T-helper 2 cell treated with Interferon-gamma antibody and Interleukin-4, amounts not matched to agents 5 μg/mL and 100 μg/mL, for 36 hours (primary cell): ENCODE measurements around the gene ADARB2.
"Not testable (repeated sequence)": the region's sequence is repeated elsewhere in the genome, so short reads cannot be mapped to it uniquely, and the experiment has no call there.

Experiments
- DNase-seq: peaks from one replicate; pipeline ENCODE4 v3.0.0; 2021; ENCODE audit warnings: low spot score
- H3K27ac Mint-ChIP-seq: one replicate; pipeline ENCODE4 v1.8.0; 2021; ENCODE audit warnings: mild to moderate bottlenecking, mixed read lengths
- H3K27me3 Mint-ChIP-seq: one replicate; pipeline ENCODE4 v1.8.0; 2021; ENCODE audit warnings: low read depth, mixed read lengths
- H3K36me3 Mint-ChIP-seq: one replicate; pipeline ENCODE4 v1.8.0; 2021; ENCODE audit warnings: low read depth, mixed read lengths
- H3K4me1 Mint-ChIP-seq: one replicate; pipeline ENCODE4 v1.8.0; 2021; ENCODE audit warnings: low read depth, mixed read lengths
- H3K4me3 Mint-ChIP-seq: one replicate; pipeline ENCODE4 v1.8.0; 2022; ENCODE audit warnings: mild to moderate bottlenecking, moderate library complexity, mixed read lengths
- H3K9me3 Mint-ChIP-seq: one replicate; pipeline ENCODE4 v1.8.0; 2021; ENCODE audit warnings: mixed read lengths

Gene ADARB2

DNA sequence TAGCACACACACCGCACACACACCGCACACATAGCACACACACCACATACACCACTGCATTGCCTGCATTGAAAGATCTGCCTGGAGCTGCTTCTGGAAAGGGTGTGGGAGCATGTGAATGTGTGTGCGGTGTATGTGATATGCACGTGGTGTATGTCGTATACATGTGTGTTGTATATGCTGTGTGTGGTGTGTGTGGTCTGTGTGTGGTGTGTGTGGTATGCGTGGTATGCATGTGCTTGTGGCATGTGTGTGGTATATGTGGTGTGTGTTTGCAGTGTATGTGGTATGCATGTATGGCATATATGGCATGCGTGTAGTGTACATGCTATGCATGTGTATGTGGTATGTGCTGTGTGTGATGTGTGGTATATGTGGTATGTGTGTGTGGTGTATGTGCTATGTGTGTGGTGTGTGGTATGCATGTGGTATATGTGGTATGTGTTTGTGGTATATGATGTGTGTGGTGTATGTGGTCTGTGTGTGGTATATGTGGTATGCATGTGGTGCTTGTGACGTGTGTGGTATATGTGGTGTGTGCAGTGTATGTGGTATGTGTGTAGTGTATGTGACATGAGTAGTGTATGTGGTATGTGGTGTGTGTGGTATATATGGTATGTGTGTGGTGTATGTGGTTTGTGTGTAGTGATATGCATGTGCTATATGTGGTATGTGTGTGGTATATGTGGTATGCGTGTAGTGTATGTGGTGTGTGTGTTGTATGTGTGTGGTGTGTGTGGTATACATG, 505.0 kb downstream of the ADARB2 start:
- no peaks in the 10 kb centered on the region for H3K4me1 Mint-ChIP-seq
- no peak overlapping the region for H3K27ac Mint-ChIP-seq
- DNase-seq: no peak
- no peak overlapping the region for H3K4me3 Mint-ChIP-seq
- no peaks in the 10 kb centered on the region for H3K27me3 Mint-ChIP-seq
- H3K9me3 Mint-ChIP-seq: no peaks in the 10 kb centered on the region
- no peaks in the 10 kb centered on the region for H3K36me3 Mint-ChIP-seq

DNA sequence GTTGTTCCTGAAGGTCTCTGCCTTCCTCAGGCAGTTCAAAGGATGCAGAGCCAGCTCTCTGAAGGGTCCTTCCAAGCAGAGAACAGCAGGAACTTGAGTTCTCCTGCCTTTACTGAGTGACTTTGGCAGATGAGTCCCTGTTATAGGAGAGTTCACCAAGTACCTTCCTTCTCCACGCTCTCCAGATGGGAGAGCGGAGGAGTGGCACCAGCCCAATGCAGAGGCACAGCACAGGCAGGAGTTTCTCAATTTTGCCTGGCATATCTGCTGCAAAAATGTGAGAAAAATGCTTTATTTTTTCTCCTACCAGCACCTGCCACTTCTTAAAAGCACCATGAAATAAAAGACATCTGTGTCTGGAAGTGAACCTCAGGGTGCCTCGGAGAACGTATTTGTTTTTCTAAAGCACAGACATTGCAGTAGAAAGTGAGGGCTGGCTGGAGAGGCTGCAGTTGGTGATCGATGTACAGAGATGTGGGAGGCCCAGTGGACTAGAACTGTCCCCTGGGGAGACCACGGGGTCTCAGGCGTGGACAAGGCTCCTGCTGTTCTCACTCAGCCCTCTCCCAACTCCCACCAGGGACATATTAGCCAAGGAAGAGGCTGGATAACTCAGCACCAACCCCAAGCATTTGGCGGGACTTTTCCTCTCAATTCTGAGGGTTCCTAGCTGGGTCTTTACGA, 506.6 kb downstream of the ADARB2 start:
- H3K4me3 Mint-ChIP-seq: no peak overlapping the region
- H3K4me1 Mint-ChIP-seq: no peaks in the 10 kb centered on the region
- DNase-seq: no peak
- no peak overlapping the region for H3K27ac Mint-ChIP-seq
- H3K27me3 Mint-ChIP-seq: no peaks in the 10 kb centered on the region
- no peaks in the 10 kb centered on the region for H3K36me3 Mint-ChIP-seq
- H3K9me3 Mint-ChIP-seq: no peaks in the 10 kb centered on the region

DNA sequence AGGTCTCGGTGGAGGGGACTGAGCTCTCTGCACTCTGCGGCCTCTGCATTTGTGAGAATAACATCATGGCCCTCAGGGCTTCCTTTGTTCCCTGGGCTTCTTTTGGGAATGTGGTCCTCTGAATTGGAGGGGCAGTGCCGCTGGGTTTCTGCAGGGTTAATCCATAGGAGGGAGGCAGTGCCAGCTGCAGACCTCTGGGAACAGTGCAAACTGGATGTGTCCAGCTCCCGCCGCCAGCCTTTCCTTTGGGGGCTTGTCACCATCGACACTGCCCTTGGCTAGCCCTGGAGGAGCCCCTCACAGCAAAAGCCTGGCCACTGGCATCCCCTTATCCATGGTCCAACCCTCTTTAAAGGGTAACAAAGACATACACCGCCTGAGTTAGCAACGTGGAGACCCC, 507.2 kb downstream of the ADARB2 start:
- Mint-ChIP-seq H3K4me1 (no peaks in the 10 kb centered on the region), H3K4me3 (no peak overlapping the region), H3K27ac (no peak overlapping the region), H3K9me3 (no peaks in the 10 kb centered on the region), H3K27me3 (no peaks in the 10 kb centered on the region), H3K36me3 (no peaks in the 10 kb centered on the region)
- DNase-seq: no peak

DNA sequence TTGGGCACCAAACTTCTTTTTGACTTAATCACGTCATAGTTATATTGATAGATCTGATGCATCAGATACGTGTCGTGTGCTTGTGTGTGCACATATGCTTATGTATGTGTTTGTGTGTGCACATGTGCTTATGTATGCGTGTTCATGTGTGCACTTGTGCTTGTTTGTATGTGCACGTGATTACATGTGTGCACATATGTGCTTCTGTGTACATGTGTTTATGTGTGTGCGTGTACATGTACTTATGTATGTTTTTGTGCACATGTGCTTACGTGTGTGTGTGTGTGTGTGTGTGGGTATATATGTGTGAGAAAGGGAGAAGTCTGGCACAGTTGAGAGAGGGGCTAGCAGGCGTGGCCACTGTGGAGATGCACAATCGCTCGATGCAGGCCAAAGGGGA, 507.8 kb downstream of the ADARB2 start:
- no peaks in the 10 kb centered on the region for H3K4me1 Mint-ChIP-seq
- no peak for DNase-seq
- no peaks in the 10 kb centered on the region for H3K9me3 Mint-ChIP-seq
- H3K4me3 Mint-ChIP-seq: no peak overlapping the region
- H3K36me3 Mint-ChIP-seq: no peaks in the 10 kb centered on the region
- no peak overlapping the region for H3K27ac Mint-ChIP-seq
- no peaks in the 10 kb centered on the region for H3K27me3 Mint-ChIP-seq

DNA sequence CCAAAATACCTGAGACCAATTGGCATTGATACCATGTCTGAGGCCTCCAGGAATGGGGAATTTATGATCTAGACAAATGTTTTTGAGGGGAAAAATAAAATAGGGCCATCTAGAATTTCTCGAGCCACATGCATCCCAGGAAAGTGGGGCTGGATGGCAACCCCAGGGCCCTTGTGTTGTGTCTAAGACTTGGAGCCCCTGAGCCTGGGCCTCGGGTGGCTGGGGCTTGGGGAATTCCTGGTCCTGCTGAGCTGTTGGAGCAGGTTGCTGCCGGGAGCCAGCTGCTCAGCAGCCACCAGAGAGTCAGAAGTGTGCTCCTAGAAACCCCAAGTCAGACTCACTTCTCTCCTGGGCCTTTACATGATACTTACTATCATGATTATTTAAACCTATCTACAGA, 508.2 kb downstream of the ADARB2 start:
- Mint-ChIP-seq H3K36me3 (no peaks in the 10 kb centered on the region), H3K4me3 (no peak overlapping the region), H3K27ac (no peak overlapping the region), H3K4me1 (no peaks in the 10 kb centered on the region), H3K9me3 (no peaks in the 10 kb centered on the region), H3K27me3 (no peaks in the 10 kb centered on the region)
- DNase-seq: no peak

DNA sequence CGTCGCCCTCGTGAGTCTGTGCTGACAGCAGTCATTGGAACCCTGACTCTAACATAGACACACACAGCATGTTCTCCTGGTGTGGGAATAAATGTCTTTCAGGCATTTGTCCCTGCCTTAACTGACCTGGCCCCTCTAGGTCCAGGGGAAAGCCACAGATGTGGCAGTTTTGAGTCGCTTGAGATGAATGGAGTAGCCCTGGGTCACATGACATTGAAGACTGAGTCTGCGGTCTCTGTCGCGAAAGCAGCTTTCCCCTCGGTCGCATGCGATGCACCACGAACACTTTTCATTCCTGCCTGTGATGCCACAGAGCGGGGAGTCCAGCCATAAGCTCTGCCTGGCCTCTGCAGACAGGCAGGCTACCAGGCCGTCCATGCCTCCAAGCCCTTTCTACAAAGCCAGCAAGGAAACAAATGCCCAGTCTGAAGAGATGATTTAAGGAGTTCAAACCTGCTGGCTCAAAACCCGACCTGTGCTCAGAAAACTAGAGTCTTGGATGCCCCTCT, 508.8 kb downstream of the ADARB2 start:
- Mint-ChIP-seq H3K36me3 (no peaks in the 10 kb centered on the region), H3K9me3 (no peaks in the 10 kb centered on the region), H3K27me3 (no peaks in the 10 kb centered on the region), H3K4me3 (no peak overlapping the region), H3K27ac (no peak overlapping the region), H3K4me1 (no peaks in the 10 kb centered on the region)
- DNase-seq: no peak

DNA sequence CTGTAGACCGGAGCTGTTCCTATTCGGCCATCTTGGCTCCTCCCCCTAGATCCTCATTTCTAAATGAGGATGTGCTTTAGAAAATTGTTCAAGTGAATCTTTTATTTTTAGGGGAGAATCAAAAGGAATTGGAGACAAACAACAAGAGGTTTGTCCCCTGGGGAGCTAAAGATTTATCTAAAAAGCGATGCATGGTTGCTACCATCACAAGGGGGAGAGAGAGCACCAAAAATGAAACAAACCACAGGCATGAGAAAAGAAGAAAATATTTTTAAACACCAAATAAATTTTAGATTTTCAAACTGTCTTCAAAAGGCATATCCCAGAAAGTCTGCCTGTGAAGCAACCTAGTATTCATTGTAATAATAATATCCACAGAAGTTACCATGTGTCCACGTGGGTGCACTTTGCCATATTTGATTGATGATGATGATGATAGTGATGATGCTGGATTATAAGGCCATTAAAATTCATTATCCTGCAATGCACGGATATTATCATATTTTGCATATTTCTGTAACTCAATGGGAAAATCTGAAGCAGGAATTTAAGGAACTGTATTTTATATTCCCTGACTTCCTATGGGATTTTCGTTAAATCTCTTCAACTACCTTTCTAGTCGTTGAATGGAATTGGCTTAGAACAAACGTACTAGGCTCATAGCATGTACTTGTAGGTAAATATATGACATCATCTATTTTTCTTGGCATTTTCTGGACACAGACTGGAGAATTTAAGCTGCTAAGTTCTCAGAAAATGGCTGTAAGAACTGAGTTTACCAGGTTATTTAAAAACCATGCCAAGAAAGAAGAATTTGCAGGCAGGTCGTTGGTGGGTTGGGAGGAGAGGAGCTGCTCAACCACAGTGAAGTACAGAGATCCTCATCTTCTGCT, 509.6 kb downstream of the ADARB2 start:
- no peak overlapping the region for H3K4me3 Mint-ChIP-seq
- no peaks in the 10 kb centered on the region for H3K27me3 Mint-ChIP-seq
- H3K36me3 Mint-ChIP-seq: no peaks in the 10 kb centered on the region
- DNase-seq: no peak
- H3K4me1 Mint-ChIP-seq: no peaks in the 10 kb centered on the region
- H3K9me3 Mint-ChIP-seq: no peaks in the 10 kb centered on the region
- no peak overlapping the region for H3K27ac Mint-ChIP-seq

DNA sequence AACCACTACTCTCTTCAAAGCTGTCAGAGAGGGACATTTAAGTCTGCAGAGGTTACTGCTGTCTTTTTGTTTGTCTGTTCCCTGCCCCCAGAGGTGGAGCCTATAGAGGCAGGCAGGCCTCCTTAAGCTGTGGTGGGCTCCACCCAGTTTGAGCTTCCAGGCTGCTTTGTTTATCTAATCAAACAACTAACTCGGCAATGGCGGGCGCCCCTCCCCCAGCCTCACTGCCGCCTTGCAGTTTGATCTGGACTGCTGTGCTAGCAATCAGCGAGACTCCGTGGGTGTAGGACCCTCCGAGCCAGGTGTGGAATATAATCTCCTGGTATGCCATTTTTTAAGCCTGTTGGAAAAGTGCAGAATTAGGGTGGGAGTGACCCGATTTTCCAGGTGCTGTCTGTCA, 510.4 kb downstream of the ADARB2 start:
- not testable (repeated sequence) for H3K27me3 Mint-ChIP-seq, H3K9me3 Mint-ChIP-seq, H3K27ac Mint-ChIP-seq, H3K4me1 Mint-ChIP-seq, DNase-seq, H3K4me3 Mint-ChIP-seq, H3K36me3 Mint-ChIP-seq

DNA sequence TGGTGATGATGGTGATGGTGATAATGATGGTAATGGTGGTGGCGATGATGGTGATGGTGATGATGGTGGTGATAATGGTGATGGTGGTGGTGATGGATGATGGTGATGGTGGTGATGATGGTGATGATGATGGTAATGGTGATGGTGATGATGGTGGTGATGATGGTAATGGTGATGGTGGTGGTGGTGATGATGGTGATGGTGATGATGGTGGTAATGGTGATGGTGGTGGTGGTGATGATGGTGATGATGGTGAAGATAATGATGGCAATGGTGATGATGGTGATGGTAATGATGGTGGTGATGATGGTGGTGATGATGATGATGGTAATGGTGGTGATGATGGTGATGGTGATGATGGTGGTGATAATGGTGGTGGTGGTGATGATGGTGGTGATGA, 517.5 kb downstream of the ADARB2 start:
- not testable (repeated sequence) for H3K27ac Mint-ChIP-seq, H3K4me3 Mint-ChIP-seq

DNA sequence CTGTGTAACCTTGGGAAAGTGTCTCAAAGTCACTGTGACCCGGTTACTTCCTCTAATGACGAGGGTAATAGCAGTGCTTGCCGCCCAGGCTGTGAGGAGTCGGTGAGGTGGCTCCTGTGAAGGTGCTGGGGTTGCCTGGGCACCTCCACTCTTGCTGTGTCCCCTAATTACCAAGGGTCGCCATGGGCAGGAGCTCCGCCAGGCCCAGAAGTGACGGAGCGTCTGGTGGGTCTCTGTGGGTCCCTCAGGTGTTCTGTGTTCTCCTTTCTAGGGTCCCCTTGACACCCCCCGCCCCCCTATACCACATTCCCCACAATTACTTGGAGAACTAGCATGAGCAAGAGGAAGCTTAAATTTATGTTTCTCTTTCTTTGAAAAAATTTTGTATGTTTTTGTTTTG, 519.7 kb downstream of the ADARB2 start:
- H3K9me3 Mint-ChIP-seq: no peaks in the 10 kb centered on the region
- no peaks in the 10 kb centered on the region for H3K4me1 Mint-ChIP-seq

More for the DNA sequence above, 517.5 kb downstream of the ADARB2 start:
- not testable (repeated sequence) for H3K36me3 Mint-ChIP-seq, H3K9me3 Mint-ChIP-seq, DNase-seq, H3K4me1 Mint-ChIP-seq, H3K27me3 Mint-ChIP-seq

DNA sequence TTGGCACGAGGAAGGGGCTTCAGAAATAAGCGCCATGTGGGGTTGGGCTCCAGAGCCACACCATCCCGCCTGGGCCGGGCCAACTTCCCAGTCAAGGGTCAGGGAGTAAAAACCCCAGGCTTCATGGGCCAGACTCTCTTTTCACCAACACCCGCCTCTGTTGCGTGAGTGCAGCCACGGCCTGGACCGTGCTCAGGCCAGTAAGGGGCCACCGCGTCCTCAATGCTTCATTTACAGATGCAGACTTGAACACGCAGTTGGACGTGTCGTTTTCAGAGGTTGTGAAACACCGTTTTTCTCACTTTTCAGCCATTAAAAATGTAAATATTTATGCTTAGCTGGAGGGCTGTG, 520.1 kb downstream of the ADARB2 start:
- DNase-seq: no peak
- H3K27me3 Mint-ChIP-seq: no peaks in the 10 kb centered on the region
- H3K4me1 Mint-ChIP-seq: no peaks in the 10 kb centered on the region
- no peaks in the 10 kb centered on the region for H3K36me3 Mint-ChIP-seq
- H3K27ac Mint-ChIP-seq: no peak overlapping the region
- H3K4me3 Mint-ChIP-seq: no peak overlapping the region
- no peaks in the 10 kb centered on the region for H3K9me3 Mint-ChIP-seq

More for the DNA sequence above, 519.7 kb downstream of the ADARB2 start:
- Mint-ChIP-seq H3K4me3 (no peak overlapping the region), H3K36me3 (no peaks in the 10 kb centered on the region), H3K27me3 (no peaks in the 10 kb centered on the region), H3K27ac (no peak overlapping the region)
- DNase-seq: no peak

DNA sequence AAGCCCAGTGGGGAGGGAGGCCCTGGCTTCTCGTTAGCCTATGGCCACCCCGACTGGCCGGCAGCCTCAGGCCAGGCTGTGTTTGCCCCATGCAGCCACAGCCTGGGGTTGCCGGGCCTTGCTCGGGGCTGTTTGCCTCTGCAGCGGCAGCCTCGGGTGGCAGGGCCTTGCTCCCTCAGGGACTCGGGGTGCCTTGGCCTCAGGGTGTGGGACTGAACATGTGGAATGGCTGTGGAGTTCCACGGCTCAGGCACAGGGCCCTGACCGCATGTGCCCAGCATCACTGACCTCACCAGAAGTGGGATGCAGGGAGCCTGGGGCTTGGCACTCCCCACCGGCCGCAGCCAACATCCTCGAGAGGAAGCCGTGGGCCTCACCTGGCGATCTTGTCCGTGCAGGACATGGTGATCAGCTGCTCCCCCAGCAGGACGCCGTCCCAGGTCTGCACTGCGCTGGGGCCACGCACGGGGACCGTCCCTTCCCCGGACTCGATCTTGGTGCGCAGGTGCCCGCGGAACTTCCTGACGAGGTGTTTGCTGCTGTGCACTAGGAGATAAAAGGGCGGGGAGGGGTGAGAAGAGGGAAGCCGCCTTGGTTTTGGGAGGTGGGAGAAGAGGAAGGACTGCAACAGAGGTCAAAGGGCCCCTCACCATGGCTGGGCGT, 520.6 kb downstream of the ADARB2 start:
- no peak overlapping the region for H3K27ac Mint-ChIP-seq
- H3K27me3 Mint-ChIP-seq: no peaks in the 10 kb centered on the region
- no peak for DNase-seq
- H3K36me3 Mint-ChIP-seq: no peaks in the 10 kb centered on the region
- no peaks in the 10 kb centered on the region for H3K4me1 Mint-ChIP-seq
- no peaks in the 10 kb centered on the region for H3K9me3 Mint-ChIP-seq
- no peak overlapping the region for H3K4me3 Mint-ChIP-seq

DNA sequence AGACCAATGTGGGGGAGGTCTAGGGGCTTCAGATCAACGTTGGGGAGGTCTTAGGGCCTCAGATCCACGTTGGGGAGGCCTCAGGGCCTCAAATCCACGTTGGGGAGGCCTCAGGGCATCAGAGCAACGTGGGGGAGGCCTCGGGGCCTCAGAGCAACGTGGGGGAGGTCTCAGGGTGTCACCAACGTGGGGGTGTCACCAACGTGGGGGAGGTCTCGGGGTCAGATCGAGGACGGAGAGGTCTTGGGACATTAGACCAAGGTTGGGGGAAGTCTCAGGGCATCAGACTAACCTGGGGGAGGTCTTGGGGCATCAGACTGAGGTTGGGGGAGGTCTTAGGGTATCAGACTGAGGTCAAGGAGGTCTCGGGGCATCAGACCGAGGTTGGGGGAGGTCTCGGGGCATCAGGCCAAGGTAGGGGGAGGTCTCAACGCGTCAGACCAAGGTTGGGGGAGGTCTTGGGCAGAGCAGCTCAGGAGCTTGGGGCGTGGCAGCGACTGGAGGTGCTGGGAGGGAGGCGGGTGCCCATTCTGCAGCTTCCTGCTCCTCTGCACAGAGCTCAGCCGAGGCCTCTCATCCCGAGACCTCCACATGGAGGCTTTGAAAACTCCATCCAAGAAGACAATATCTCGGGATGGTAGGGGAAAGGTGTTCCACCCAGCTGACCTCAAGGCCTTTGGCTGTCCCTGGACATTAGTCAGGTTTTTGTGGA, 521.3 kb downstream of the ADARB2 start:
- Mint-ChIP-seq H3K4me3 (no peak overlapping the region), H3K4me1 (no peaks in the 10 kb centered on the region)

More for the DNA sequence above, 521.3 kb downstream of the ADARB2 start:
- Mint-ChIP-seq H3K27ac (no peak overlapping the region), H3K27me3 (no peaks in the 10 kb centered on the region), H3K36me3 (no peaks in the 10 kb centered on the region), H3K9me3 (no peaks in the 10 kb centered on the region)
- DNase-seq: no peak
